Measurements from ENCODE around the gene AGPAT2. TPM values are rescaled to one million over a fixed set of nuclear protein-coding genes. Genes with fewer than 3 reads are reported as not detected.

Gene AGPAT2
- total RNA-seq, 1 donor from 2014 or later = 19.0 TPM

DNA sequence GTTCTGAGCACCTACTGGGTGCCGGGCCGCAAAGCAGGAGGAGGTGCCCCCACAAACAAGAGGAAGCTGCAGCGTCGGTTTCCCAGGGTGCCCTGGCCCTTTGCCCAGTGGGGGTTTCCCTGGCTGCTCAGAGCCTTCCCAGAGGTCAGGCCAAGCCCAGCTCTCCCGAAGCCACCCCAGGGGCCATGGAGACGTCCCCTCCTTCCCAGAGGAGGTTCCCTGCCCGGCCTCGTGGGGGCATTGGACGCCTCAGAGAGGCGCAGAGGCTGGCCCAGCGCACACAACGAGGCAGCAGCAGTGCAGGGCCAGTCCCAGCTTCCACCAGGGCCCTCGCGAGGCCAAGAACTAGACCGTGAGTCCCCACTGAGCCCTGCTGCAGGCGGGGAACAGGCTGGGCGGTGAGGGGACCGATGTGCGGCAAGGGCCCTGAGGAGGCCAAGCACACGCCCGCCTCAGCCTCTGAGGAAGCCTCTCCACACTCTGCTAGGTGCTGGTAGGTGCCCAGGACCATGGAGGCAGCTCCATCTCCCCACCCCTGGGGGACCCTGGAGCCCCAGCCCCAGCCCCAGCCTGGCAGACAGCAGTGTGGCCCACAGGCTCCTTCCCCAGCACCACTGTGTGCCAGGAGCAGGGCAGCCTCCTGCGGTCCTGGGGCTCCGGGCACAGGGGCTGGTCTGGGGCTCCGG lies 32.1 kb upstream of the AGPAT2 start:
- peaks cover 3% of the 10 kb centered on the region for H3K27me3 Mint-ChIP-seq (ENCODE audit: low read depth)
- H3K36me3 Mint-ChIP-seq (ENCODE audit: low read depth) = peaks cover 10% of the 10 kb centered on the region
- no peak for DNase-seq (ENCODE audit: low read depth, low spot score)
- H3K9me3 Mint-ChIP-seq = no peaks in the 10 kb centered on the region
- no peak overlapping the region for H3K4me3 Mint-ChIP-seq
- peaks cover 32% of the 10 kb centered on the region for H3K4me1 Mint-ChIP-seq
- no peak overlapping the region for H3K27ac Mint-ChIP-seq (ENCODE audit: unreplicated experiment)
- TF ChIP-seq, protein P1, sequence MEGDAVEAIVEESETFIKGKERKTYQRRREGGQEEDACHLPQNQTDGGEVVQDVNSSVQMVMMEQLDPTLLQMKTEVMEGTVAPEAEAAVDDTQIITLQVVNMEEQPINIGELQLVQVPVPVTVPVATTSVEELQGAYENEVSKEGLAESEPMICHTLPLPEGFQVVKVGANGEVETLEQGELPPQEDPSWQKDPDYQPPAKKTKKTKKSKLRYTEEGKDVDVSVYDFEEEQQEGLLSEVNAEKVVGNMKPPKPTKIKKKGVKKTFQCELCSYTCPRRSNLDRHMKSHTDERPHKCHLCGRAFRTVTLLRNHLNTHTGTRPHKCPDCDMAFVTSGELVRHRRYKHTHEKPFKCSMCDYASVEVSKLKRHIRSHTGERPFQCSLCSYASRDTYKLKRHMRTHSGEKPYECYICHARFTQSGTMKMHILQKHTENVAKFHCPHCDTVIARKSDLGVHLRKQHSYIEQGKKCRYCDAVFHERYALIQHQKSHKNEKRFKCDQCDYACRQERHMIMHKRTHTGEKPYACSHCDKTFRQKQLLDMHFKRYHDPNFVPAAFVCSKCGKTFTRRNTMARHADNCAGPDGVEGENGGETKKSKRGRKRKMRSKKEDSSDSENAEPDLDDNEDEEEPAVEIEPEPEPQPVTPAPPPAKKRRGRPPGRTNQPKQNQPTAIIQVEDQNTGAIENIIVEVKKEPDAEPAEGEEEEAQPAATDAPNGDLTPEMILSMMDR (conservative IDR thresholded peaks at IDR 0.05) = no peak

DNA sequence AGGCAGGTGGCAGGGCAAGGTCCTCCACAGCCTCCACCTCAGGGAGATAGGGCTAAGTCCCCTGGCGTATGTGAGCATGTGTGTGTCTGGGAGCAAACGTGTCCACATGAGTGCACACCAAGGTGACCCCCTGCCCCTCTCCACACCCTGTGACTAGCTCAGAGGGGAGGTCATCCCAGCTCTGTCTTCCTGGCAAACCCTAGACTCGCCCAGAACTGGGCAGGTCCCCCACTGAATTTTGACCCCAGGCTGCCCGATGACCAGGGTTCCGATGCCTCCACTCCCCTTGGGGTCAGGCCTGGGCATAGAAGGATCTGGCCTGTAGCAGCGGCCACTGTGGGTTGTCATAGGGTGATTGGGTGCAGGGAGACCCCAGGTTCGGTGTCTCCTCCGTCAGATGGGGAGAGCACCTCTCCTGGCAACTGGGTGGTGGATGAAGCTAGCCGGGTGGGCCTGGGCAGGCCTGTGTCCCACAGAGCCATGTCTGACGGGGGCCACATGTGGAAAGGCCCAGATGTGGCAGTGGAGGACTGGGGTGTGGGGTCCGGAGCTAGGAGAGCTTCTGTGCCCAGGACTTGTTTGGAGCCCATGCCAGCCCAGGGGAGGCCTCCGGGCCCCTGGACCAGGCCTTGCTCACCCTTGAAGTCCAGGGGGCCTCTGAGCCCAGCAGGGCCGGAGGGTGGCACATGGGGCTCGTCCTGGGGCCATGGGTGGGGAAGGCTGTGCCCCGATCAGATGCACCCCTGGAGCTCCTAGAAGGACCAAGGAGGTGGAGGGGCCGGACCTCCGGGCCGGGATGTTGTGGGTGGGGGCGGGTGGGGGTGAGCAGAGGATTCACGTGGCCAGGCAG lies 31.3 kb upstream of the AGPAT2 start:
- Mint-ChIP-seq H3K4me3 (peak overlapping the region; percentile 54), H3K27me3 (ENCODE audit: low read depth) (peaks cover 3% of the 10 kb centered on the region), H3K36me3 (ENCODE audit: low read depth) (peaks cover 4% of the 10 kb centered on the region), H3K27ac (ENCODE audit: unreplicated experiment) (no peak overlapping the region), H3K4me1 (peaks cover 29% of the 10 kb centered on the region), H3K9me3 (no peaks in the 10 kb centered on the region)
- DNase-seq (ENCODE audit: low read depth, low spot score) = no peak
- TF ChIP-seq, protein P1 (conservative IDR thresholded peaks at IDR 0.05) = no peak

DNA sequence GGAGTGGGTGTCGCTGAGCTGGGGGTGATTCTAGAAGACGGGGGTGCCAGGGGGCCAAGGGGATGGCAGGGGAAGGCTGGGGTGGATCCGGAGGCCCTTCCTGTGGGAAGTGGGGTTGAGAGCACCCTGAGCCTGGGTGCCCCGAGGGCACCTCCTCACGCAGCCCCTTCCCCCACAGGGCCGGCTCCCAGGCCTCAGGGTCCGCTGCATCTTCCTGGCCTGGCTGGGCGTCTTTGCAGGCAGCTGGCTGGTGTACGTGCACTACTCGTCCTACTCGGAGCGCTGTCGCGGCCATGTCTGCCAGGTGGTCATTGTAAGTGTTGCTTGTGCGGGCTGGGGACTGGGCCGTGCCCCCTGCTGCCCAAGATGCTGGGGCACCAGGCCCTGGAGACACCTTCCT lies 30.1 kb upstream of the AGPAT2 start:
- Mint-ChIP-seq H3K27ac (ENCODE audit: unreplicated experiment) (no peak overlapping the region), H3K27me3 (ENCODE audit: low read depth) (peaks cover 3% of the 10 kb centered on the region), H3K36me3 (ENCODE audit: low read depth) (peaks cover 3% of the 10 kb centered on the region), H3K4me1 (peaks cover 29% of the 10 kb centered on the region), H3K4me3 (no peak overlapping the region), H3K9me3 (no peaks in the 10 kb centered on the region)
- TF ChIP-seq, protein P1 (conservative IDR thresholded peaks at IDR 0.05) = no peak
- no peak for DNase-seq (ENCODE audit: low read depth, low spot score)

DNA sequence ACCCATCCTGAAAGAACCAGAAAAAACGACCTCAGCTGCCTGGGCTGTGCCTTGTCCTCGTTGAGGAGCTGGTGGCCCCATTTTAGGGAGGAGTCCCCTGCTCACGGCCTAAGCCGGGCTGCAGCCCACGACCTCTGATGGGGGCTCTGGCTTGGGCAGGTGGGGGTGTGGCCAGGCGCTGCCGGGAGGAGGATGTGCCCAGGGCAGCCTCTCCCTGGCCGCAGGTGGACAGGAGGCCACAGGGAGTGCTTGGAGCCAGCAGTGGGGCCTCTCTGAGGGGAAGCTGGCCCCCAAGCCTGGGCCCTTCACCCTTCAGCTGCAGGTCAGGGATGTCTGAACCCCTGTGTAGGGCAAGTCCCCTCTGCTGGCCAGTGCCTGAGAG lies 27.6 kb upstream of the AGPAT2 start:
- no peak overlapping the region for H3K4me3 Mint-ChIP-seq
- H3K9me3 Mint-ChIP-seq = no peaks in the 10 kb centered on the region
- peaks cover 17% of the 10 kb centered on the region for H3K4me1 Mint-ChIP-seq
- DNase-seq (ENCODE audit: low read depth, low spot score) = no peak
- H3K36me3 Mint-ChIP-seq (ENCODE audit: low read depth) = no peaks in the 10 kb centered on the region
- peaks cover 3% of the 10 kb centered on the region for H3K27me3 Mint-ChIP-seq (ENCODE audit: low read depth)
- H3K27ac Mint-ChIP-seq (ENCODE audit: unreplicated experiment) = no peak overlapping the region
- TF ChIP-seq, protein P1 (conservative IDR thresholded peaks at IDR 0.05) = no peak

DNA sequence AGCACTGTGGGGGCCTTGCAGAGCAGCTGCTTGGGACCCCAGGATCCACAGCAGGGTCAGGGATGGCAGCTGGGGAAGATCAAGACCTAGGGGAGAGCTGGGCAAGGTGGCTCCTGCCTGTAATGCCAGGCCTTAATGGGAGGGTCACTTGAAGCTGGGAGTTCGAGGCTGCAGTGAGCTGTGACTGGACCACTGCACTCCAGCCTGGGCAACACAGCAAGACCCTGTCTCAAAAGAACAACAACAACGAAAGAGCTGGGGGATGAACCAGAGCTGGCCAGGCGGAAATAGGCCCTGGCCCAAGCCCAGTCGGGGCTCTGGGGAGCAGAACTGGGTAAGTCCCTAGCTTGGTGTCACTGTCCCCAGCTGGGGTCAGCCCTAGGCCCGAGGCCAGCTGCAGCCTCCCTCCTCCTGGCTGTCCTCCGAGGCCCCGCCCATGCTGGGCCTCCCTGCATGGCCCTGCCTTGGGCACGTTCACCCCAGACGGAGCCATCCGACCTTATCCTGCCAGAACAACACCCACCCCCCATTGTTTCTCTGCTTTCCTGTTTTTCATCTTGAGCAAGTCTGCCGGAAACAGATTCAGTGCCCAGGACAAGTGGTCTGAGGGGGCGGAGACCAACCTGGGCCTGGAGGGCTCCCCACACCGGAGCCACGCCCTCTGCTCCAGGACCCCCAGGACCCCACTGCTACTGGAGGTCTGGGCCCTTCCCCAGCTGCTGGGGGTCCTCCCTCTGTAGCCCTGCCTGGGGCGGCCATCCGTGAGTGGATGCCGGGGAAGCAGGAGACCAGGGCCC lies 27.0 kb upstream of the AGPAT2 start:
- H3K4me1 Mint-ChIP-seq = peaks cover 16% of the 10 kb centered on the region
- H3K27ac Mint-ChIP-seq (ENCODE audit: unreplicated experiment) = no peak overlapping the region
- DNase-seq (ENCODE audit: low read depth, low spot score) = no peak
- H3K4me3 Mint-ChIP-seq = peak overlapping the region; percentile 72
- H3K36me3 Mint-ChIP-seq (ENCODE audit: low read depth) = no peaks in the 10 kb centered on the region
- H3K9me3 Mint-ChIP-seq = no peaks in the 10 kb centered on the region
- peaks cover 3% of the 10 kb centered on the region for H3K27me3 Mint-ChIP-seq (ENCODE audit: low read depth)
- TF ChIP-seq, protein P1 (conservative IDR thresholded peaks at IDR 0.05) = no peak

Measured in neural crest cell (in vitro differentiated cells).